SU-DHL-6 (cell line): ENCODE data around the gene DGCR6.

ENCODE experiments used
- CTCF ChIP-seq: fragments of 200-600 bp; sonication (generic); IDR thresholded peaks from one replicate; pipeline ENCODE4 v1.5.1; 2017; ENCODE audit warnings: antibody characterized with exemption, mild to moderate bottlenecking, low read length, moderate library complexity; ENCODE audit not compliant: insufficient read depth, poor library complexity, severe bottlenecking
- EZH2phosphoT487 ChIP-seq: fragments of 200-600 bp; sonication (generic), shearing (Covaris generic); conservative IDR thresholded peaks from 2 replicates; pipeline ENCODE4 v1.6.1; 2018; ENCODE audit warnings: mild to moderate bottlenecking, antibody characterized with exemption, low read length, moderate library complexity, mixed read lengths

- TF ChIP-seq CTCF (no peak), EZH2phosphoT487 (no peak)
These were observed 29.9 kb downstream of the DGCR6 start, which contains the start of gene PRODH for GRCh38 chr22:18935889-18936529.
